Activated naive CD4-positive, alpha-beta T cell treated with anti-CD3 and anti-CD28 coated beads, Interleukin-2, amount 50 U/mL, for 16 hours (primary cell): ENCODE results near the gene MAPRE3.

ENCODE experiments used
- DNase-seq: peaks from one replicate; pipeline ENCODE4 v3.0.0-alpha.2; 2020

The MAPRE3 gene

DNA sequence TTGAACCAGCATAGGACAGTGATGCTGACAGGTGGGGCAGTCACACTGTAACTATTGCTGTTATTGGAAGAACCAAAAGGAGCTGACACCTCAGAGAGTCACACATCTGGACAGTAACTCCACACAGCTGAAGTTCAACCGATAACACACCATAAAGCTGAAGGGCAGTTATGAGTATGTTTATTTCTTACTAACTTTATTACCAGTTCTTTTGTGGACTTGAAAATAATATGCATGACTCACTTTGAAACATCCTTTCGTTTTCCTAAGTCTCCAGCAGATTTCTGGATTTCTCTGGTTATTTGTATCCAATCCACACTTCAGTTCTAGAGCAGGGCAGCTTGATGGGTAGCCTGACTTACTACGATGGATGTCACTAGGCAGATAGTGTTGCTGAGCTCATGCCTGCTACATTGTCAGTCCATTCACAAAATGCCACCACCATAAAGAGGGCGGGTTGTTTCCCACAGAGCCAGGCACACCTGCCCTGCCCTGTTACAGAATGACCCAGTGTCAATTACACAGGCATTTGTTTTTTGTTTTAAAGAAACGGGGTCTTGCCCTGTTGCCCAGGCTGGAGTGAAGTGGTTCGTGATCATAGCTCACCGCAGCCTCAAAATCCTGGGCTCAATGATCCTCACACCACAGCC, 72.7 kb downstream of the MAPRE3 start:
- no peak for DNase-seq

DNA sequence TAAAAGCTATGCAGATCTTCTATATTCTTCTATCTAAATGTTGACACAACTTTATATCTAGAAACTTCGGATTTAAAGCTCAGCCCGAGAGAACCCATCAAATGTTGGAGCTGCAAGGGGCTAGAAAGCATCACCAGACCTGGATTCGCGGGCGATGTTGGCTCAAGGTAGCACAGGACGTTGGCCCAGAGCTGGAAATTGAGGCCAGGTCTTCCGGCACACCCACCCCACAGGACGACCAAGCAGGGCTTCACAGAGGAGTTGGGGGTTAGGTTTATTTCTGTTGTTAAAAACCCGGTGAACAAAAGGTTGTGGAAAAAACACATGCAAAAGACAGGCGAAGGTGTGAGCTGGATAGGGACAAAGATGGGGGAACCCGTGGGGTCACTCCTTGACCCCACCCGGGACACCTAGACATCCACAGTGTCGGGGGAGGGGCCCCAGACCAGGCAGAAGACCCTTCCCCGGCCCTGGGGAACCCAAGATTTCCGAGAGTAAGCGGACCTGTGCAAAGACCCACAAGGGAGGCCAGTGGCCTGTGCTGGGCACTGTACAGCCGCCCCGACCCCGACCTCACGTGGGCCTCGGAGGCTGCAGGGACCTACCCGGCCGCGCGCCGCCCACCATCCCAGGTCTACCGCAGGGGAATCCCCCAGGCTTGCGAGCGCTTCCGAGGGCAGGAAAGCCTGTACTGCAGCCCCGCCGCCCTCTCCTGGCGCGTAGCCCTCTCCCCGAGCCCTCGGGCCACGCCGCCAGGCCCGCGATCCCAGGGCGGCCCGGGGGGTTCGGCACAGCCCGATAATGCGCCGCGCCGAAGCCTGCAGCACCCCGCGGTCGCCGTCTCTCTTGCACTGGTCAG, 79.2 kb downstream of the MAPRE3 start:
- DNase-seq: peak; percentile 72

DNA sequence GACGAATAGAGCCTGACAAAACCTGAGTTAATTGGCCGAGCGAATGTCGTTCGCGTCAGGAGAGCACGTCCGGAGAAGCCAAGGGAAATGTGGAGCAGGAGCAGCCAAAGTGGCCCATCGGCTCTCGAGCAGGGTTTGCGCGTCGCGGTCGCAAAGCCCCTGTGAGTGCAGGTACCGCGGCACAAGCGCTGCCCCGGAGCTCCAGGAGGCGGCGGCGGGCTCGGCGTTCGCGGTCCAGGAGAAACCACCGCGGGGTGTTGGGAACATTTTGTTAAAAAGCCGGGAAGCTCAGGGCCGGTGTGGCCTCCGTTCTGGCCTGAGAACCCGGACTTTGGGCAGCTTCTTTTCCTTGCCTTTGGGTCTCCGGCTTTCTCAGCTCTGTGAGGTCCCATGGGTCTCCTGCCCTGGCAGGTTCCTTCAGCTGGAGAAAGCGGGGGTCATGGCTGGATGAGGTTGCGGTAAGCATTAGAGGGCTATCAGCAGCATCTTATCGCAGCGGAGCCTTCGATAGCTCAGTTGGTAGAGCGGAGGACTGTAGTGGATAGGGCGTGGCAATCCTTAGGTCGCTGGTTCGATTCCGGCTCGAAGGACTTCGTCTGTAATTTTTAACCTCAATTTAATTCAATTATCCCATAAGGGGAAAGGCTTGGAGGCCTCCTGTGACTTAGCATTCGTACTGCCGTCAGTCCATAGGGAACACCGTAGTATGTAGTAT, 80.0 kb downstream of the MAPRE3 start:
- DNase-seq: peak; percentile 85

DNA sequence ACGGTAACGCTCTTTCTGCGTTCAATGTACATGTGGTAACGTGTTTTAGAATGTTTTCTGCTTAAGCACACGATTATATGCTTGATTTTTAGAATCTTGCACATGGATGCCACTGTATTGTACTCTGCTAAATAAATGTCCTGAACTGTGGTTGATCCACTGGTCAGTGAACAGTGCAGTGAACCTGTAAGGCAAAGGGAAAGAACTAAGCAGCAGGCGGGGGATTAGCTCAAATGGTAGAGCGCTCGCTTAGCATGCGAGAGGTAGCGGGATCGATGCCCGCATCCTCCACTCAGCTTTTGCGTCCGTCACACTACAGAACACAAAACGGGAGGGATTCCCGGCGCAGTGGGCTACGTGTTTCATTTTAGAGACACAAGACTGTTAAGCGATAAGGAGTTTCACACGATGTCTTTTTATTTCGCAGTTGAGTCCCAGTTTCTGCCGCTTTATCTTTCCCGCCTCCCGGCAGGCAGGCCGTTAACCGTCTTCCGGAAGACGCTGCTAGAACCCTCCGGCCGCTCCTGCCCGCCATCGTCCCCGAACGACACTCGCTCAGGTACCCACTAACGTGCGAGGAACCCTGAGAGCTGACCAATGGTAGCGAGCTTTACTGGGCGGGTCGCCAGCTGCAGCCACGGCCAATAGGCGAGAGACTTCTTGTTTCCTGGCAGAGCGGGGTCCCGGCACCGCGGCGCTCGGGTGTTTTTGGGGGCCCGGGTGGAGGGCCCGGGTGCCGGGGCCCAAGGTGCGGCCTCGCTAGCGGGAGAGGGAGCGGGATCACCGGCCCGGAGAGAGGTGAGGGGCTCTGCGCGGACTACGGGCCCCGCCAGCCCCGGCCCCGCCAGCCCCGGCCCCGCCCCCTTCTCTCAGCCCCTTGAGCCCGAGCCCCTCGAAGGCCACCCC, 80.8 kb downstream of the MAPRE3 start, which contains the start of gene AGBL5:
TSS of gene AGBL5 (plus strand) at position 673 of the 906 bp plus-strand sequence. CDS start 1,291 bp downstream, outside the sequence.
- DNase-seq: peak; percentile 94

DNA sequence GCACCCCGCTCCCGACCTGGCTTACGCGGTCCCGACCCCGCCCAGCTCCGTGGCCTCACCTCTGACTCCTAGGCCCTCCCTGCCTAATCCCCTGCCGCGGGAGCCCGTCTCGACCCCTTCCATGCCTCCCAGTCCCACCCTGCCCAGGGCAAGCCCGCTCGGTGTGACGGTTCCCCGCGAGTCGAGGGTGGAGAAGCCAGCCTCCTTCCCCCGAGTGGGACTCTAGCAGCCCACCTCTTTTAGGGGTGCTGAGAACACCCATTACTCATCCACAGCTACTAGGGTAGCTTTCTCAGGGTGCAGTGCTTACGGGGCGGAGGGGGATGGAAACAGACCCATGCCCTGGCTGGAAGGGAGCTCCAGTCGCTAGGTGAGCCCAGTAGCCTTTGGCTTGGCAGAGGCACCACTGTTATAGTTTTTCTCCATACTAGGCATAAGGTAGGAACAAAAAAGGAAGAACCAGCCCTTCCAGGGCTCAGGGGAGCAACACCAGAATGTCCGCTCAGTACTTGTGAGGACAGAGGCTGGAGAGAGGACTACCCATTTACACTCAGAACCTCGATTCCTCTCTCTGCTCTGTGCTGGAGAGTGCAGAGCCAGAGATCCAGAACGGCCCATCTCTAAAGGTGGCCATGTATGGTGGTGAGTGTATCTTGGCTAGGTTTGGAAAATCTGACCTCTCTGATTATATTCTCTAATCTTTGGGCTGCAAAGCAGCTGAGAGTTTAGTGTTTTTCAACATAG, 81.6 kb downstream of the MAPRE3 start:
- DNase-seq: no peak

DNA sequence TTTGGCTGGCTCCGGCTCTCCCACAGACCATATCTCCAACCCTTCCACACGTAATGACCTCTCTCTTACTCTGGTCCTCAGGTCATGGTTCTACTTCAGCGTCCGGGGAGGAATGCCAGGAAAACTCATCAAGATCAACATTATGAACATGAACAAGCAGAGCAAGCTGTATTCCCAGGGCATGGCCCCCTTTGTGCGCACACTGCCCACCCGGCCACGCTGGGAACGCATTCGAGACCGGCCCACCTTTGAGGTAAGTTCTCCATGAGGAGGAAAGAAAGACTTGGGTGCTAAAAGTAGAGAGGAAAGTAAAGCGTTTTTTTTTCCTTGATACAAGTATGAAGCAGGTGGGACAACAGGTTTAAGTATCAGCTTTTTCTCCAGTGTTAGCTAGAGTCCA, 82.9 kb downstream of the MAPRE3 start:
- no peak for DNase-seq

DNA sequence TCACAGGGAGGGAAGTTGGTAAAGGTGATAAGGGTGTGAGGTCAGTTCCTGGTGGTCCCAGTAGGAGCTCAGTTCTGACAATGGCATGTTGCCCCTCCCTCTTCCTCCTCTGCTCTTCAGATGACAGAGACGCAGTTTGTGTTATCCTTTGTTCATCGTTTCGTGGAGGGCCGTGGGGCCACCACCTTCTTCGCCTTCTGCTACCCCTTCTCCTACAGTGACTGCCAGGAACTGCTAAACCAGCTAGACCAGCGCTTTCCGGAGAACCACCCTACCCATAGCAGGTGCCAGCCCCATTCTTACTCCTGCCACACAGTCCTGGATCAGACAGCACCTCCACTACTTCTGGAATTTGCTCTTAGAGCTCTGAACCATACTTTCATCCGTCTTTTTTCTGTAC, 83.3 kb downstream of the MAPRE3 start:
- DNase-seq: no peak

DNA sequence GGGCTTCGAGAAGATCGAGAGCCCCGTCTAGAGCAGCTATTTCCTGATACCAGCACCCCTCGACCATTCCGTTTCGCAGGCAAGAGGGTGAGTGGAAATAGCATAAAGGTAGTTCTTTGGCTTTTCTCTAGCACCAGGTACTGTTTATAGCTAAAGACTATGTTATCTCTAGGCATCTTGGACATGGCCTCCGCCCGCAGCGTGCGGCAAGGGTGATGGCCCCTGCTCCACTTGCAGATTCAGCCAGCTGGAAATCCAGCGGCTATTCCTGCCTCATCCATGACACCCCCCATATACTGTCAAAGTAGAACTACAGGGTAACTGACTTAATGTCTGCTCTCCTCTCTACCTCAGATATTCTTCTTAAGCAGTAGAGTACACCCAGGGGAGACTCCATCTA, 84.3 kb downstream of the MAPRE3 start:
- no peak for DNase-seq

DNA sequence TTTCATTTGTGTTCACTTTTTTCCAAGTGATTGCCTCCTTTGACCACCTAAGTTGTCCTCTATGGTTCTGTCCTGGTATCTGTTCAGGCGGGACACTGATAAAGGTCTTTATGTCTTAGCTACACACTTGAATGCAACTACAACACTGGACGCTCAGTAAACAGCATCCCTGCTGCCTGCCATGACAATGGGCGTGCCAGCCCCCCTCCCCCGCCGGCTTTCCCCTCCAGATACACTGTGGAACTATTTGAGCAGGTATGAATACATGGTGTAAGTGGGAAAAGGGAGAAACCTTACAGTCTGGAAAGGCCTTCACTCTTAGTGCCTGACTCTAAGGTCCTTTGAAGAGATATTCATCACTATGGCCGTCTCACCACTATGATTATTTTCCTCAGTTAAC, 86.7 kb downstream of the MAPRE3 start:
- DNase-seq: no peak

DNA sequence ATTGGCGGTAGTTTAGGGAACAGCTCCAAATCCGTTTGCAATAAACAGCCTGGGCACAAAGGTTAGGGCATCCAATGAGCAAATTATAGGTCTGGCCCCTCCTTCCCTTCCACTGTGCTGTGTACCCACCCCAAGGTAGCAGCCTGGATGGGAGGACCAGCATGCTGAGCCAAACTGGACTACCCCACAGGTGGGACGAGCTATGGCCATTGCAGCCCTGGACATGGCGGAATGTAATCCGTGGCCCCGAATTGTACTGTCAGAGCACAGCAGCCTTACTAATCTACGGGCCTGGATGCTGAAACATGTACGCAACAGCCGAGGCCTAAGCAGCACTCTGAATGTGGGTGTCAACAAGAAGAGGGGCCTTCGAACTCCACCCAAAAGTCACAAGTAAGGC, 87.8 kb downstream of the MAPRE3 start:
- no peak for DNase-seq

DNA sequence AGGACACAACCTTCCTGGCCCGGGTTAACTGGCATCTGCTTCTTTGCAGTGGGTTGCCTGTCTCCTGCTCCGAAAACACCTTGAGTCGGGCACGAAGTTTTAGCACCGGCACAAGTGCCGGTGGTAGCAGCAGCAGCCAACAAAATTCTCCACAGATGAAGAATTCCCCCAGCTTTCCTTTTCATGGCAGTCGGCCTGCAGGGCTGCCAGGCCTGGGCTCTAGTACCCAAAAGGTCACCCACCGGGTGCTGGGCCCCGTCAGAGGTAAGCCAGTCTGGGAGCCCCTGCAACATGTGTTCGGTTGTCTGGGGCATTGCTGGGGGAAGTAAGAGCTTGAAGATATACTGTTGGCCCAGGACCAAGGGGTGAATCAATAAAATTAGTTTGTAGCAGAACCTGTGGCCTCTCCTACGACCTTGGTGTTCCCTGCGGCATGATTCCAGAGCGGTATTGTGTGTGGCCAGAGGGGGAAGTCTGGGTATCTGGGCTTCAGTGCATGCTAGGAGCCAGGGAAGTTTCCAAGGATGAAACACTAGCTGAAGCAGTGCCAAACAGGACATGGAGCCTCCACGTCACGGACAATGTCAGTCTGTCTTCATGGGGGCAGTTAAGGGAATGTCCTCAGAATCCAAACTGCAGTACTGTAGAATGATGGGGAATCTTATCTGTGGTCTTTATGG, 88.8 kb downstream of the MAPRE3 start:
- no peak for DNase-seq

DNA sequence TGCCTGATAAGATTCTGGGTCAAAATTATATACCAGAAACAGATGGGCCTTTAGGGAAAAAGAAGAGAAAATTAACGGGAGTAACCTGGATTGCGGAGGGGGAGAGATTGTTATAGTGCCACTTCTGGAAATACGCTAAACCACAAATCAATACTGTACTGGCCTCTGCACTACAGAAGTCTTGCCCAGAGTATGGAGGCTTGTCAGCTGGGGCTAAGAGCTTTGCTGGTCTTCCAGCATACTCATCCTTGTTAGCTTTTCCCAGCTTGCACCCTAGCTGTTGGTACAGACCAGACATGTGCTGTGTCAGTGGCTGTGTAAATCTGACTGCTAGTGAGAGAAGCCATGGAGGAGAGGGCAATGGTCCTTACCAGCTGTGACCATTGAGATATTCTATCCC, 89.9 kb downstream of the MAPRE3 start:
- no peak for DNase-seq

DNA sequence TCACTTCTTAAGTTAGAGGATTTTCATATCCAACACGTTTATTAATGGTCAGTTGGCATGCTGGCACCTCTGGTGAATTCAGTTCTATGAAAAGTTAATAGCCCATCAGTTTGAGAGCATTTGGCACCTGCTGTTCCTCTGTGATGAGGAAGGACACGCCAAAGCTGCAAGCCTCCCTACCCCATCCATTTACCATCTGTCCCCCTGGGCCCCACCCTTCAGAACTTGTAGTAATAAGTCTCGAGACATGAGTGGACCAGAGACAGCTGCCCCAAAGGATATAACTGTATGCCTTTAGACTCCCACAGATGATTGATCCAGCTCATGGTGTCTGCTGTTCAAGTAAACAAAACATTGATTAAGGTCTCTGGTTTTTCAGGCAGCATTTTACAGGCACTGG, 94.7 kb downstream of the MAPRE3 start:
- no peak for DNase-seq

DNA sequence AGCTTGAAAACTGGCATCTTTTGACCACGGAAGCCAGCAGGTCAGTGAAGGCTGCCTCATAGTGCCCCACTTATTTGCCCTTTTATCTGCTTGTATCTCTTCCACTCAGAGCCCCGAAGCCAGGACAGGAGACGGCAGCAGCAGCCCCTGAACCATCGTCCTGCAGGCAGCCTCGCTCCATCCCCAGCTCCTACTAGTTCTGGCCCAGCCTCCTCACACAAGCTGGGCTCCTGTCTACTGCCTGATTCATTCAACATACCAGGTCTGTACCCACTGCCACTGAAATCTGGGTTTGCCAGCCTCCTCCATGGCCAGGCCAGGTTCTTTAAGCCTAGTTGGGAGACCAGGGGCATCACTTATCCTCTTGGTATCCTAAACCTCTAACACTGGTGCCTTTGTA, 96.9 kb downstream of the MAPRE3 start:
- no peak for DNase-seq

DNA sequence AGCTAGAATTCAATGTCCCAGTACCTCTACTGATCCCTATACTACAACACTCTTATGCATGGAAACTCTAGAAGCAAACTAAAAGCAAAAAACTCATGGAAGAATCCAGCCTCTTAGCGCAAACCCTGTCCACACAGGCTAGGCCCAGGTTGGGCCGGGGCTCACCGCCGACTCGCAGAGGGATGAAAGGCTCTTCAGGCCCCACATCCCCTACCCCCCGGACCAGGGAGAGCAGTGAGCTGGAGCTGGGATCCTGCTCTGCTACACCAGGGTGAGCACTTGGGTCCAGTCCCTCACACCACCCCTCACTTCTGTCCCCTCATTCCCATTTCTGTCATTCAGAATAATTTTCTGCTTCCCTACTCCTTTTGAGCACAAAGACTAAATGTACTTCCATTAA, 99.0 kb downstream of the MAPRE3 start:
- DNase-seq: no peak

DNA sequence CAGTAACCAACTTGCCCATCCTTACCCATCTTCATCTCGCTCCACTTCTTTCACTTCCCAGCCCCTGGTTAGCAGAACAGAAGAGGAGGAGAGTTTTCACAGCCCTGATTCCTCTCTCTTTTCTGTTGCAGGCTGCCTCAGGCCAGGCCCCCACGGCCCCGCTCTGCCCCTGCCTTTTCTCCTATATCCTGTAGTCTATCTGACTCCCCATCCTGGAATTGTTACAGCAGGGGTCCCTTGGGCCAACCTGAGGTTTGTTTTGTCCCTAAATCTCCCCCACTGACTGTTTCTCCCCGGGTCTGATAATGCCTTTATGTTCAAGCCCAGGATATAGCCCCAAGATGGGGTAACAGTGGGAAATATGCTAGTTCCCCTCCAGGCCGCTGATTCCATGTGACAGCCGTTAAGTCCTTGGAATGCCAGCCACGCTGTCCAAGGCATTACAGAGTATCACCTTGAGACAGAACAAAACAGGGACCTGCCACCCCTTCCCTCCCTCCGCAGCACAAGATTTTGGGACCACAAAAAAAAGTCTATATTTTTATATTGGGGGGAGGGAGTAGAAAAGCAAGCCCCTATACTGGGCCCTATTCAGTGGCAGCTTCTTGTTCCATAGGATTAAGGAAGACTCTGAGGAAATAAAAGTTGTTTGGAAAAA, 99.7 kb downstream of the MAPRE3 start:
- no peak for DNase-seq

DNA sequence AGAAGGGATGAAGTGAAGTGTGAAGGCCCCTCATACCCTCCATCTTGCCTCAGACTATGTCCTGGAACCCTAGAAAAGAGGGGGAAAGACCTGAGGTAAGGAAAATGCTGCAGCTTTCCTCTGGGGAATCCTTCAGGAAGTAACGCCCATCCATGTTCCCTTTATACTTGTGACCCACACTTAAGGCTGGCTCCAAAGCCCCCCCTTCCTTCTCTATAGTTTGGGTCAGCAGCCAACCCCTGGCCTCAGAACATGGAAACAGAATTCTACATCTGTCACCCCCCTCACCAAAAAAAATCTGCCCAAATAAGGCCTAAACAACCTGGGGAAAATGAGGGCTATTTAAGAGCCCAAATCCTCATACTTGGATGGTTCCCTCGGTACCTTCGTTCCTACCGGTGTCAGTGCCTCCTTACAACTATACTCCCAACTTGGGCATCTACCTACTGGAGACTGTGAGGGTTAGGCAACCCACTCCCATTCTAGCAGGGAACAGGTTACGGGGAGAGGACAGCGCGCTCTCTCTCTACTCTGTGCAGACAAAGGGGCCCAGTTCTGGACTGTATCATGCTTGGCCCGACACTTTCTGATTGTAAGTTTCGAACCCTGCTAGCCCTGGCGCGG, 100.3 kb downstream of the MAPRE3 start:
- no peak for DNase-seq

DNA sequence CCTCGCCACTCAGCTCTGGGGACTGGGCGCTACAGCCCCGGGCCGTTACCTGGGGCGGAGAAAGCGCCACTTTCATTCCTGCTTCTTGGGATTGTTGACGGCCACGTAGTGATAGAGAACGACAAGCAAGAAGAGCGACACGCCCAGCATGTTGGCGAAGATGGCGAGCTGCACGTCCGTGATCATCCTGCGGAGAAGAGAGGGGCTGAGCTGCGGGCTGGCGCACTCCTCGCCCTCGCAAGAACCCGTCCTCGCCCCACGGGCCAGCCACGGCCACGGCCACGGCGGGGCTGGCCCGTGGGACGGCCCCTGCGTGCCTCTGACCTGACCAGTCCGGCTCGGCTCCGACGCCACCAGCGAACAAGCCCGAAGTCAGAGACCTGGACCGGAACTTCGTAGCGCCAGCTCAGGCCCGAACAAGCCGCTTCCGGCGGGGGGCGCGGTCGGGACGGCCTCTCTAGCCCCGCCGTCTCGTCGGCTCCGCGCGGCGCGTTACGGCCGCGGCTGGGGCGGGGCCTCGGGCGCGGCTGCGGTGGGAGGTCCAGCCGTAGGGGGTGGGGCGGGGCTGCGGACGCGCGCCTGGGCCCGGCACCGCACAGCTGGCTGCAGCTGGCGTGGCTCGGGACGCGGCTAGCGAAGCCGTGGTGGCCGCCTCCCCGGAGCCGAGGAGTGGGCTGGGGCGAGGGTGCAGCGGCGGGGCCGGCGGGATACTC, 101.0 kb downstream of the MAPRE3 start, which contains the start of gene OST4:
TSS of gene OST4 (minus strand) at position 378 of the 713 bp plus-strand sequence.
- peak; percentile 91 for DNase-seq
